ENCODE data around the gene ELMO3.
A peak's percentile ranks its signal among the peaks of the same experiment; 100 is the strongest.

ELMO3 gene

DNA sequence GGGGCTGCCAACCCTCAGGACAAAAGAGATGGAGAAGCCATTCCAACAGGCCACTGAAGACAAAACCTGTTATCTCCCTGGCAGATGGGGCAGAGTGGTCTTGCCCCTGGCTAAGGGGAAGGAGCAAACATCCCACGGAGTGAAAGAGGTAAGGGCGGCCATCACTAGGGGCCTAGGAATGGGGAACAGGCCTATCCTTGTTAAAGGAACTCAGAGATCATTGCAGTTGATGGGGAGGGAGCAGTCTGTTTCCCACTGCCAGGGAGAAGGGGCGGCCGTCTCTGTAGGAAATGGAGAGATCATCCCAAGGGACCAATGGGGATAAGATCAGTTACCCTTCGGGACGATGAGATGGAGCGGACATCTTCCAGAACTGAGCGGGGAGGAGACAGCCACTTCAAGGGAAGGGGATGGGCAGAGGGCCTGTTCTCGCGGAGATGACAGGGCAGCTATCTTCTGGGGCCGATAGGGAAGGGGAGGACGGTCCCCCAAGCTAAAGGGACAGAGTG, 27.4 kb downstream of the ELMO3 start:
- DNase-seq (ENCODE audit: low read depth) = no peak

DNA sequence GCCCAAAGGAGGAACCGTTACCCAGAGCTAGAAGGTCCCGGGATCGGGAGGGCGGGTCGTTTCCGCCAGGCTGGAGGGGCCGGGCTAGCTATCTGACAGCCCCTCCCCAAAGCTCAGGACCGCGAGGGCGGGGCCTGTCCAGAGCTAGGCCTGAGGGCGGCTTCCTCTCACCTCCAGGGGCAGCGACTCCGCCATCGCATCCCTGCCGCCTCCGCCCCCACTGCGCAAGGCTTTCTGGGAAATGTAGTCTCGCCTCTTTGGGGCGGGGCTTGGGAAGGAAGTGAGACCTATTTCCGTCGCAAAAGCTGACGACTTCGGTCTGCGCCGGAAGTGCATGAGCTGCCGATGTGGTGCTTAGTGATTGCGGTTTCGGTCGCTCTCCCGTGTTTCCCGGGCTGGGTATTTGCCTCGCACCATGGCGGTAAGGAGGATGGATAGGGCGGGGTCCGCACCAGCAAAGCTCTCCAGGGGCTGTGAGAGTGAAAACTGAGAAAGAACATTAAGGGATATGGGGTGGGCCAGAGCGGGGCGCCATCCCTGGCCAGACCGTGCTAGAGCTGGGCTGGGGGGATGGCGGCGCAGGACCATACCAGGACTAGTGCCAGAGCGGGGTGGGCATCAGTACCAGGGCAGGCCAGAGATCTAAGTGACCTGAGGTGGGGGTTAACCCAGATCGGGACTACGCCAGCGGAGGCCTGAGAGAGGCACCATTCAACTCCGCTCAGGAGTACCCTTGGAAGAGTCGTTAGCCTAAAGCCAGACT, 28.1 kb downstream of the ELMO3 start, which contains the start of gene TMEM208:
Gene TMEM208, plus strand, starts transcription at position 327 of the 763 bp plus-strand sequence. Its CDS starts 89 bp downstream, at position 416.
- DNase-seq (ENCODE audit: low read depth) = peak; percentile 92

DNA sequence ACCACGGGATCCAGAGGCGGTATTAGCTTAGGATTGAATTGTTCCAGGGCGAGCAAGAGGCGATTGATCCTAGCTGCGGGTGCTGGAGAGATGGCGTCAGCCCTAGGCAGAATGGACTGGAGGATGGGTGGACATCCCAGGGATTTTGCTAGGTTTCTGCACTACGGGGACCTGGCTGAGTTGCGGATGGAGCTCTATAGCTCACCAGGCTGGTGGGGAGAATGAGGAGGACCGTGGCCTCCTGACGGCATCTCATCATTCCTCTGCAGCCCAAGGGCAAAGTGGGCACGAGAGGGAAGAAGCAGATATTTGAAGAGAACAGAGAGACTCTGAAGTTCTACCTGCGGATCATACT, 28.6 kb downstream of the ELMO3 start:
- DNase-seq (ENCODE audit: low read depth) = no peak

DNA sequence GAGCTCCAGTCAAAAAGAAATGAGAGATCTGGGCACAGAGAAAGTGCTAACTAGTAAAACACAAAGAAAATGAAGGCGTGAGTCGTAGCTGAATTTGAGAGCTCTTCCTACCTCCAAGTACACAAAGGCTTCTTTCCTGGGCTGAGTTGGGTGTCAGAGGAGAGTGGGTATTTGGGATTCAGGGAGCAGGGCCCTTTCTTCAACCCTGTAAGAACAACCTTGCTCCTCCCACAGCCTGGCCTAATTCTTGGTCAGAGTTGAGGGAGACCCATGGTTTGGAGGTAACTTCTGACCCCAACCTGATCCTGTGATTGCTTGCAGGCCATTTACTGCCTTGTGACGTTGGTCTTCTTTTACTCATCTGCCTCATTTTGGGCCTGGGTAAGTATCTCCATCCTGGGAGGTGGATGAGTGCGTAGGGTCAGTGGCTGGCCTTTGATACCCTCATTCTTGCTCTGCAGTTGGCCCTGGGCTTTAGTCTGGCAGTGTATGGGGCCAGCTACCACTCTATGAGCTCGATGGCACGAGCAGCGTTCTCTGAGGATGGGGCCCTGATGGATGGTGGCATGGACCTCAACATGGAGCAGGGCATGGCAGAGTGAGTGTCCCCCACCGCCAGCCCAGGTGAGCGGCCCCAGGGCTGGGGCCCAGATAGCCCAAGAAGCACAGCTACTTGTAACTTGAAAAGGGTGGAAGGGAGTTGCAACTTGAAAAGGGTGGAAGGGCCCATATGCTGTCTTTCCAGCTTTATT, 29.3 kb downstream of the ELMO3 start:
- no peak for DNase-seq (ENCODE audit: low read depth)

DNA sequence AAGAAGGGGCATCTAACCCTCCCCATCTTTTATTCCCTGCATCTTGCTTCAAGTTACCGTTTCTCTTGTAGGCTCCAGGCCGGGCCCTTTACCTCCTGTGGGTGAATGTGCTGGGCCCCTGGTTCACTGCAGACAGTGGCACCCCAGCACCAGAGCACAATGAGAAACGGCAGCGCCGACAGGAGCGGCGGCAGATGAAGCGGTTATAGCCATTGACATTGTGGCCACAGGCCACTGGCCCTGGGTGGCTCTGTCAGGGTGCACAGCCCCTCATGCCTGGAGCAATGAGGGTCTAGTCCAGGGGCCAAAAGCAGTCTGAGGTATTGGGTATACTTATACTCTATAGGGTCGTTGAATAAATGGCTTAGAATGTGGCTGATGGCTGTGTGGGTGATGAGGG, 30.0 kb downstream of the ELMO3 start:
- no peak for DNase-seq (ENCODE audit: low read depth)

DNA sequence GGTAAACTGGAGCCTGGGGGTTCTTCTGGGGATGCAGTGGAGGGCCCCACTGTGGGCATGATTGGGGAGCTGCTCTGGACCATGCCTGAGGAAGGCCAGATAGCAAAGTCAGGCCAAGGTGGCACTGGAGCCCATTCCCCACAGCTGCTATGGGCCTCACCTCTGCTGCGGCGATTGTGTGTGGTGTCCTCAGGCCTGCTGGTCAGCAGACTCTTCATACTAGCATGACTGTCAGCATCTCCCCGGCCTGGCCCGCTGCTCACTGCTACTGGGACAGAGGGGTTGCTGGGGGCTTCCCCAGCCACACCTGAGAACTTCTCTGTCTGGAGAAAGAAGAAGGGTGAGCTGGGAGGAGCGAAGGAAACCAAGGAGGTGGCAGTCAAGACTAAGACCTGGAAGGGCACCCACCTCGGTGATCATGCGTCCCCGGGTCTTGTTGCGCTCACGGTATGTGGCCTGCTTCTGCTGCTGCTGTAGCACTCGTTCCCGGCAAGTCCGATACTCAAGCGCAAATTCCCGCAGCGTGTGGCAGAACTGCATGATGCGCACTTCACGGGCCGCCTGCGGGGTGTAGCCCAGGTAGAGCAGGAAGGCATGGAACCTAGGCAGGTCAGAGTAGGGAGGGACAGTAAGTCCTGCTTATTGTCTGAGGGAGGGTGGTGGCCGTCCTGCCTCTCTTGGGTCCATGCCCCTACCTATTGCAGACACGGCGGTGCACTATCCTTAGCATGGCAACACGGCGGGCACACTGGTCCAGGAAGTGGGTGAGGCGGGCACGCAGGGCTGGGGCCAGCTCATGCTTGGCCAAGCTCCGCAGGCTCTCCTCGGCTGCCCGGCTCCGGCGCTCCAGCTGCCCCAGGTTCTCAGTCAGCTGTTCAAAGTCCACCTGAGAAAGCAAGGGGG, 31.2 kb downstream of the ELMO3 start:
- no peak for DNase-seq (ENCODE audit: low read depth)

DNA sequence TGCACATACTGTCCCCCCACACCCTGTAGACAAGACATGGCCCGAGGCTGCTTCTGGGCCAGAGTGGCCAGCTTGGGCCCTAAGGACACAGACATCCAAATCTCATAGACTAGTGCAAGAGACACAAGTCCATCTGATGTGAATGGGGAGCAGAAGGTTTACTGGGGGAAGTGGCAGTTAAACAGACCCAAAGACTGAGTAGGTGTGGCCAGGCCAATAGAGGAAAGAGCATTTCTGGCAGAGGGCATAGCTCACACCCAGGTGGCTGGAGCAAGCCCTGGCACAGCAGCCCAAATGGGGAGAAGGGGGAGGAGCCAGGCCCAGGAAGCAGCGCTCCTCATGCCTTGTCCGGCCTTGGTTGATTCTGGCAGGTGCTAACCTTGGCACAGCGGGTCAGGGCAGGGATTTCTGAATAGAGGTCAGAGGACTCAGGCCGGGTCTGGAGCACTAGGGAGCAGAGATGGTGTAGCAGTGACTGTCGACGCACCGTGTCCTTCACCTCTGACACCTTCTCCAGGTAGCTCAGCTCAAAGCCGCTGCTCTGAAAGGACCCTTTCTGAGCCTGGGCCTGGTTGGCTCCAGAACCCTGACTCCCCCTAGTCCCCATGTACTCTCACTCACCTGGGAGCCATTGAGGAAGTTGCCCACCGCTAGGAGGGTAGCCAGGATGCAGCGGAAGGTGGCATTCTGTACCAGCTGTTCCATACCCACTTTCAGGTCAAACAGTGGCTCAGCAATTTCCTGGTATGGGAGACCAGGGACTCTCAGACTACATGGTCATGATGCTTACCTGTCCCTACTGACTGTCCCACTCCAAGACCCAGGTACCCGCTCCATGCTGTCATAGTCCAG, 32.1 kb downstream of the ELMO3 start:
- no peak for DNase-seq (ENCODE audit: low read depth)

DNA sequence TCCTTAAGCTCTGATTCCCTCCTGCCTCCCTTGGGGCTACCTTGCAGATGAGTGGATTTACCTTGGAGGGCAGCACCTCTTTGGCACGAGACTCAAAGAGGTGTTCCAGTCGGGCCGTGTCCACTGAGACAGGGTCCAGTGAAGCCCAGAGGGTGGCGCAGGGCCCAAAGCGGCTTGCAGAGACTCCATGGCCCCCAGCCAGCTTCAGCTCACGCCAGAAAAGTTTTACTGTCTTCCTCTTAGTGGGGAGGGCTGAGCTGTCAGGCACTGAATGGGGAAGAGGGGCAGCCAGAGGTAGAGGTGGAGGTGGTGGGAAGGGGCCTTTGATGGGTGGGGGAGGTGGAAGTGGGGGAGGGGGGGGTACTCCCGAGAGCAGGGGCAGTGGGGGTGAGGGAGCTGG, 34.7 kb downstream of the ELMO3 start:
- no peak for DNase-seq (ENCODE audit: low read depth)

DNA sequence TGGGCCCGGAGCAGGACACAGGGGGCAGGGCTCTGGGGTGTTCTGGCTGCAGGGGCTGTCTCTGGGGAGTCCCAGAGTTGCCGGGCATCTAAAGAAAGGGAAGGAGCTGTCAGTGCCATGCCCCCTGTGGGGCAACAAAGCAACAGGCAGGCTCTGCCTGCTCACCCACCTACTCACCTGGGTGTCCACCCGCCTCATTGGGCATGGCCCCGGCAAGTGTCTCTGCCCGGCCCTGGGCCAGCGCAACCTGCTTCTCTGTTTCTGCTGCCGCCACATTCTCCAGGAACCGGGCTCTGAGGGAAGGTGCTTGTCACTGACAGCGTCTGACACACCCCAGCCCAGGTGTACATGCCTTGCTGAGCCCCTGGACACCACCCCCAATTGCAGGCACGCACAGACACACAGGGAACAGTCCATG, 35.3 kb downstream of the ELMO3 start:
- no peak for DNase-seq (ENCODE audit: low read depth)

DNA sequence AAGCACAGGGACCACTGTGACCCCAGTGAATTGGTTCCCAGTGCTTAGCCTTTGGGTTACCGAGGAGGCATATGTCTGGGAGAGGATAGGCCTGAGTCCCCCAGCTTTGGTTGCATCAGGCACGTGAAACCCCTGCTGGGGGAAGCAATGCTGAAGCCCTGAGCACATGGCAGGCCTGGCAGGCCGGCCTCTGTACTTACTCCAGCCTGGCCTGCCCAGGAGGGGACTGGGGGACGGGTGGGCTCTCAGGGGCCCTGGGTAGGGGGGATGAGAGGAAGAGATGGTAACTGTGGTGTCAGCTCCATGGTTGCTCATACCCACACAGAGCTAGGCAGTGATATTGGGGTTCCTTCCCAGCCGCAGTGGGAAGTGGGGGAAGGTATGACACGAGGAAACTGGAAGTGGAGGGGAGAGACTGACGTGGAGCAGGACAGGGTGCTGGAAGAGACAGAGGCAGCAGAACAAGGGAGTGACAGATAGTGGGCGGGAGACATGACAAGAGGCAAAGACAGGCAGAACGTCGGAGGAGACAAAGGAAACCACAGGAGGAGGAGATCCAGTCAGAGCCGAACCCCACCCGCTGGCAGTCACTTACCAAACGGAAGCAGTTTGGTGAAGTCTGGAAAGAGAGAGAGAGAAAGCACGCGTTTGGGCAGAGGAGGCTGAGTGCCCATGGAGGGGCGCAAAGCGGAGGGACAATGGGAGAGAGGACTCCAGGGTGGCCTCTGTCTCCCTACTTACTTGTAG, 37.1 kb downstream of the ELMO3 start:
- DNase-seq (ENCODE audit: low read depth) = no peak

DNA sequence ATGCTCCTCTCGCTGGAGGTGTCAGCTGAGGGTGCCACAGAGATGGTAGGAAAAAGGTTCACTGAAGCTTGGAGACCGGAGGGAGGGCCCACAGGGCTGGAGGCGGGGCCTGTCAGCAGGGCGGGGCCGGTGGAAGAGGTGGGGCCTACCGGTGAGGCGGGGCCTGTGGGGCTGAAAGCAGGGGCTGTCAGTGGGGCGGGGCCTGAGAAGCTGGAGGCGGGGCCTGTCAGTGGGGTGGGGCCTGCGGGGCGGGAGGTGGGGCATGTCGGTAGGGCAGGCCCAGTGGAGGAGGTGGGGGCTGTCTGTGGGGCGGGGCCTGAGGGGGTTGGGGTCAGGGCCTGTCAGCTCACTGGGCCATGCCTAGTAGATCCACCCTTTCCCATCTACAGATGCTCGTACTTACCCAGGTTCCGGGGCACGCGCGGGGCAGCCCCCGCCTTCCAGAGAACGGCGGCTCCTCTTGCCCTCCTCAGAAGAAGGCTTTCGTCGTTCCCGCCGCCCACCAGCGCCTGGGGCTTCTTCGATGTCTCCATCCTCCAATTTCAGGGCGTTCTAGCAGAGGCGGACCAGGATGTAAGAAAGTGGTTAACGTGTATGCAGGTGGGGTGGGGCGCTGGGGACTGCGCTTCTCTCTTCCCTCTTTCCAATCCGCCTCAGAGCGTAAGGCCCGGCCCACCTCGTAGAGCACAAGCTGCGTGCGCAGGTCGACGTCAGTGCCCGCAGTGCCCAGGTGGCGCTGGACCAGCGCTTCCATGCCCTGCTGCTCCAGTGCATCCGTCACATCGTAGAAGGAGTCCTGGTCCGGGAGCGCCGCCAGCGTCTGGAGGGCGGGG, 37.8 kb downstream of the ELMO3 start:
- DNase-seq (ENCODE audit: low read depth) = no peak

DNA sequence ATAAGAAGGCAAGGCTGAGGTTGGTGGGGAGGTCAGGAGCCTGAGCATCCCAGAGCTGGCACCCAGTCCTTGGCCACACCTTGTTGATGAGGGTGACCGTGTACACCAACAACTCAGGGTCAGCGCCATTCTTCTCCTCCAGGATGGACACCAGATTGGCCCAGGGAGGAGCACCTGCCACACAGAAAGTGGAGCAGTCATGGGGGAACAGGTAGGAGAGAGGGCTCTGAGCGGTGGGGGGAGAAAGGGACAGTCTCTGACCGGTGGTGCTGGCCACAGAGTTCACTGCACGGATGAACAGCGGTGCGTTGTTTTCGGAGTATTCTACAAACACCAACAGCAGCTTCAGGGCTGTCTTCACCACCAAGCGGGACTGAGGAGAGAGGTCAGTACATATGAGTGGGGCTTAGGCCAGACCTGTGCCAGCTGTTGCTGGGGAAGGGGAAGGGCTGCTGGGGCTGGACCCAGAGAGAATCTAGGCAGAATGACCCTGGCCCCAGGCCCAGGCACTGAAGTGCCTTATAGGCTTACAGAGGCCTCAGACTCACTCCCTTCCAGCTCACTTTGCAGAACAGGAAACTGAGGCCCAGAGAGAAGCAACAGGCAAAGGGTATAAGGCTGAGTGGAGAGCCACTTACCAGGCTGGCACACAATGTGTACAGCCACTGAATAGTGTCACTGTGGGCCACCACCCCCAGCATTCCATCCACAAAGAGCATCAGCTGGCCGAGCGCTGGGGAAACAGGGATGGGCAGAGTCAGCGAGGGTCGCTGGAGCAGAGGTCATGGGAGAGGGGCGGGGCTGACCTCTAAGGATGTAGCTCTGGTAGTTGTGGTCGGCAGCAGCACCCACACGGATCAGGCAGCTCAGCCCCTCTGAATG, 38.7 kb downstream of the ELMO3 start:
- DNase-seq (ENCODE audit: low read depth) = no peak

DNA sequence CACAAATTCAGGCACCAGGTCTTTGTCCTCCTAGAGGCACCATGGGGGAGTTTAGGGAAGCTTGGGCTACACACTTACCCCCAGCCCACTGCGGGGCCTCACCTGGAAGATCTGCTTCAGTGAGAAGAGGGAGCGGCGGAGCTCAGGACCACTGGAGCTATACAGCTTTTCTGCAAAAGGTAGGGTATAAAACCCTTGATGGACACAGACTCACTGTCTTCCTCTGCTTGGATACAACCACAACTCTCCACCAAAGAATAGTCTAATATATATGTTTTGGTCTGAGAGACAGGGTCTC, 39.3 kb downstream of the ELMO3 start:
- no peak for DNase-seq (ENCODE audit: low read depth)

DNA sequence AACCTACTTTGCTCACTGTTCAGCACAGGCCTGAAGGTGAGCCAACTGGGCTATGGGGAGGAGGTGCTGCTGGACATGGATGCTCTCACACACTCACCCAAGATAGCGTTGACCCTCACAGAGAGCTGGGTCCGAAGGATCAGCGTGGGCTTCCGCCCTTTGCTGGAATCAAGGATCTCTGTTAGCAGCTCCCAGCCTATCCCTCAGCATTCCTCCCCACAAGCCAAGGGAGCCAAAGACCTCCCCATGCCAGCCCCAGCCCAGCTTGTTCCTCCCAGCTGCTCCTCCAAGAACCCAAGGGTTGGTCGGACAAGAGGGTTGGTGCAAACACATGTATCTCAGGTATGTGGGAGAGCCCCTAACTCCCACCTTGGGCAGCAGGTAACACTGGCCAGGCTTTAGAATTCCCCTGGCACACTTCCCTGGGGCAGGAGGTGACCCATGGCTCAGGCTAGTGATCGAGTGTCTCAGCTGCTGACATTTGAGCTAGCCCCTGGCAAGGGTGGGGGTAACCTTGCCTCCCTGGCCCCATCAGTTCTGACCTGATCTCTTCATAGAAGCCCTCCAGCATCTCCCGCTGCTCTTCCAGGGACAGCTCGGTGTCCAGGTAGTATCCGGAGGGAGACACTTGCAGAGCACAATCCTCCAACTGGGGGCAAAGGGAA, 40.0 kb downstream of the ELMO3 start:
- no peak for DNase-seq (ENCODE audit: low read depth)

DNA sequence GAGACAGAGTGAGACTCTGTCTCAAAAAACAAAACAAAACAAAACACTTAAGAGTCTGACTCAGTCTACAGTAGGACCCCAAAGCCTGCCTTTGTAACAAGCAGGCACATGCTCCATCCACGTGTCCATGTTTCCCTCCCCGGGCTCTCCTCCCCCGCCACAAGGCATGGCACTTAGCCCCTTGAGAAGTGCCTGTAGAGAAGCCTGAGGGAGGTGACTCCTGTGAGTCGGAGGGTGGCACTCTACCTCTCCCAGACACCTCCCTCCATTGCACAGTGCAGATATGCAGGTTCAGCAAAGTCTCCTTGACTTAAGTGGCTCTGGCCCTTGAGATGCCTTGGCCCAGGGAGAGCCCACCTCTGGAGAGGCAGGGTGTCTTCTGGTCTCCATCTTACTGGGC, 41.6 kb downstream of the ELMO3 start:
- DNase-seq (ENCODE audit: low read depth) = no peak

DNA sequence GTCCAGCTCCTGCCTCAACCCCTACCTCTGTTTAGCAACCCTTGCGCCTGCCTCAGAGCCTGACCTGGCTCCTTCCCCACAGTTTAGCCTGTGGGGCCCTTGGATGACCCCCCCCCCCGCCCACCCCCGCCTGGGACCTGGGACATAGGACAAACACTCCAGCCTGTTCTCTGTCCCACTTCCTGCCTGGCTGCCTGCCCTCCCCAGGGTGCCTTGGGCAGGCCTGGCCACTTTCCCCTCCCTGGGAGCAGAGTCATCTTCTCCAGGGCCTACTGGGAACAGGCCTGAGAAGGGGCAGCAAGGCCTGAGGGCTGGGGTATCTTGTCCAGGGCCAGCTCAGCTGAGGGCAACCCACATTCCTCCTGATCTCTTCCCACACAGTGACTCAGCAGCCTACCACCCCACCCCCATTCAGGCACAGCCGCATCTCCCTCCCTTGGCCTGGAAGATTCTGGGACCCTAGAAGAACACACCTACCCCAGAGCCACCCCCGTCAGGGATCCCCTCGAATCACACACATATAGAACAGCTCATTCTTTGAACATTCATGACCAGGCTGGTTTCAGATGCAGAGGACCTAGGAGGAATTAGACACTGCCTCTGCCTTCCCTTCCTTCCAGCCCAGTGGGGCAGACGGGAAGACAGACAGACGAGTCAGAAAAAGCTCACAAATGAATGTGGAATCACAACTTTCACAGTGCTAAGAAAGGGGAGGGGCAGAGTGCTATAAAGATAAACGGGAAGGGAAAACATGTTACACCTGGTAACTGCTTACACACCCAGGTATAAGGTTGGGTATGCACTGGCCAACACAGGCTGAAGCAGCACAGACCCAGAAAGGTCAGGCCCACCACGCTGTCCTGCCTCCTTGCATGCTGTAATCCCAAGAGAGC, 42.3 kb downstream of the ELMO3 start:
- peak; percentile 72 for DNase-seq (ENCODE audit: low read depth)

DNA sequence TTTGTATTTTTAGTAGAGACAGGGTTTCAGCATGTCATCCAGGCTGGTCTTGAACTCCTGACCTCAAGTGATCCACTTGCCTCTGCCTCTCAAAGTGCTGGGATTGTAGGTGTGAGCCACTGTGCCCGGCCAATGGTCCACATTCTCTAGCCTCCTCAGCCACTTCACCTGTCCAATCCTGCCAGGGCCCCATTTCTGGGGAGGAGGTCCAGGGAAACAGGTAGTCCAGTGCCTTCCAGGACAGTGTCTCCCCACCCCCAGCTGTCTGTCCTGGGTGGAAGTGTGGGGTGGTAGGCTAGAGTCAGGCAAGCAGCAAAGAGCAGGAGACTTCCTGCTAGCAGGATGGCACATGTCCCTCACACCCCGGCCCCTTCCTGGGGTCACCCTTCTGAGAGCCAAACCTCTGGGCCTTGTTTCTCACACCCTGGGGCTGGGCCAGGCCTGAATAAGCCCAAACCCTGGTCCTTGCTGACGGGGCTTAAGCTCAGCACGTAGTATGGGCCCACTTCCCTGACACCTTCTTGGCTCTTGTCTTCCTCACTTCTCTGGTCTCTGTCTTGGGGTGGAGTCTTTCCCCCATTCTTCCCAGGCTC, 43.3 kb downstream of the ELMO3 start:
- no peak for DNase-seq (ENCODE audit: low read depth)

Measured in GM04503 (cell line).